Measurements from ENCODE around the gene SIDT1.

The SIDT1 gene

GRCh38 chr3:113537155-113537554, 4.8 kb downstream of the SIDT1 start:
- no peak for DNase-seq (ENCODE audit: low read depth)
- no peak for TF ChIP-seq CTCF (conservative IDR thresholded peaks at IDR 0.05; ENCODE audit: control insufficient read depth, insufficient read depth, low read depth, low read length)
- H3K4me3 ChIP-seq (ENCODE audit: control insufficient read depth, low read depth, low read length): no peak overlapping the region

GRCh38 chr3:113541519-113541918, 9.2 kb downstream of the SIDT1 start:
- TF ChIP-seq CTCF (conservative IDR thresholded peaks at IDR 0.05; ENCODE audit: control insufficient read depth, insufficient read depth, low read depth, low read length): no peak
- DNase-seq (ENCODE audit: low read depth): no peak
- H3K4me3 ChIP-seq (ENCODE audit: control insufficient read depth, low read depth, low read length): no peak overlapping the region

- no peak overlapping the region for H3K4me3 ChIP-seq (ENCODE audit: control insufficient read depth, low read depth, low read length)
- no peak for TF ChIP-seq CTCF (conservative IDR thresholded peaks at IDR 0.05; ENCODE audit: control insufficient read depth, insufficient read depth, low read depth, low read length)
- DNase-seq (ENCODE audit: low read depth): no peak
Measured at GRCh38 chr3:113545594-113545993, 13.2 kb downstream of the SIDT1 start.

- no peak for TF ChIP-seq CTCF (conservative IDR thresholded peaks at IDR 0.05; ENCODE audit: control insufficient read depth, insufficient read depth, low read depth, low read length)
- no peak overlapping the region for H3K4me3 ChIP-seq (ENCODE audit: control insufficient read depth, low read depth, low read length)
- no peak for DNase-seq (ENCODE audit: low read depth)
Measured at GRCh38 chr3:113546414-113546893, 14.1 kb downstream of the SIDT1 start.

- no peak overlapping the region for H3K4me3 ChIP-seq (ENCODE audit: control insufficient read depth, low read depth, low read length)
- DNase-seq (ENCODE audit: low read depth): no peak
- TF ChIP-seq CTCF (conservative IDR thresholded peaks at IDR 0.05; ENCODE audit: control insufficient read depth, insufficient read depth, low read depth, low read length): no peak
Measured at GRCh38 chr3:113548501-113548900, 16.1 kb downstream of the SIDT1 start.

GRCh38 chr3:113551820-113552219, 19.5 kb downstream of the SIDT1 start:
- no peak for DNase-seq (ENCODE audit: low read depth)
- H3K4me3 ChIP-seq (ENCODE audit: control insufficient read depth, low read depth, low read length): no peak overlapping the region
- no peak for TF ChIP-seq CTCF (conservative IDR thresholded peaks at IDR 0.05; ENCODE audit: control insufficient read depth, insufficient read depth, low read depth, low read length)

- no peak overlapping the region for H3K4me3 ChIP-seq (ENCODE audit: control insufficient read depth, low read depth, low read length)
- TF ChIP-seq CTCF (conservative IDR thresholded peaks at IDR 0.05; ENCODE audit: control insufficient read depth, insufficient read depth, low read depth, low read length): no peak
- DNase-seq (ENCODE audit: low read depth): no peak
Measured at GRCh38 chr3:113552851-113553250, 20.5 kb downstream of the SIDT1 start.

Data from fibroblast of mammary gland (primary cell).